ENCODE measurements around the gene KASH5.

DNA sequence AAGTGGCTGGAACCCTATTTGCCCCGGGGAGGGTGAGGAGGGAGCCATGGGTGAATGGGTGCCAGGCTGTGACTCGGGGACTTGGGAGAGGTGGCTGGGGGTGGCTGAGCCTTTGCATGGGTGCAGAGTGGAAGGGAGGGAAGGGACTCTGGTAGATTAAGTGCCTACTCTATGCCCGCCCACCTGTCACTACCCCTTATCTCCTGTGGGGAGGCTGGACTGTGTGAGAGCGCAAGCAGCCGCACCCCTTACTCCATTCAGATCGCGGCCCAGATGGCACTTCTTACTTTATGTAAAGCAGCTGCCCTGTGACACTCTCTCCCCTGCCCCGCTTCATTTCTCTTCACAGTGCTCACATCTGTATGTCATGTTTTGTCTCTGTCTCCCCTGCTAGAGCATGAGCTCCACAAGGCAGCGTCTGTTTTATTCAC lies 2.9 kb downstream of the KASH5 start:
- TF ChIP-seq, protein P1, sequence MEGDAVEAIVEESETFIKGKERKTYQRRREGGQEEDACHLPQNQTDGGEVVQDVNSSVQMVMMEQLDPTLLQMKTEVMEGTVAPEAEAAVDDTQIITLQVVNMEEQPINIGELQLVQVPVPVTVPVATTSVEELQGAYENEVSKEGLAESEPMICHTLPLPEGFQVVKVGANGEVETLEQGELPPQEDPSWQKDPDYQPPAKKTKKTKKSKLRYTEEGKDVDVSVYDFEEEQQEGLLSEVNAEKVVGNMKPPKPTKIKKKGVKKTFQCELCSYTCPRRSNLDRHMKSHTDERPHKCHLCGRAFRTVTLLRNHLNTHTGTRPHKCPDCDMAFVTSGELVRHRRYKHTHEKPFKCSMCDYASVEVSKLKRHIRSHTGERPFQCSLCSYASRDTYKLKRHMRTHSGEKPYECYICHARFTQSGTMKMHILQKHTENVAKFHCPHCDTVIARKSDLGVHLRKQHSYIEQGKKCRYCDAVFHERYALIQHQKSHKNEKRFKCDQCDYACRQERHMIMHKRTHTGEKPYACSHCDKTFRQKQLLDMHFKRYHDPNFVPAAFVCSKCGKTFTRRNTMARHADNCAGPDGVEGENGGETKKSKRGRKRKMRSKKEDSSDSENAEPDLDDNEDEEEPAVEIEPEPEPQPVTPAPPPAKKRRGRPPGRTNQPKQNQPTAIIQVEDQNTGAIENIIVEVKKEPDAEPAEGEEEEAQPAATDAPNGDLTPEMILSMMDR (conservative IDR thresholded peaks at IDR 0.05; ENCODE audit: low read depth, low read length): no peak
- no peak for TF ChIP-seq EZH2 (IDR thresholded peaks at IDR 0.05; ENCODE audit: borderline replicate concordance, low read depth, low read length, poor library complexity, severe bottlenecking)

Measured in A673 (cell line).